Heart left ventricle (tissue), 16 donors: ENCODE results near the gene HBZ. TPM values are rescaled to one million over a fixed set of nuclear protein-coding genes. Genes with fewer than 3 reads are reported as not detected.
"Not testable (repeated sequence)": the region's sequence is repeated elsewhere in the genome, so short reads cannot be mapped to it uniquely, and the experiment has no call there.

Source experiments
- ATAC-seq, 4 donors: fragments of 200-7000 bp; cut with Tn5 transposase; one replicate each; pipeline ENCODE4 v1.9.1; 2020 to 2022; ENCODE audit warnings: moderate library complexity in 4 of 4, mild to moderate bottlenecking in 3 of 4, moderate number of reproducible peaks in 1 of 4
- DNase-seq, 5 donors: peaks; one replicate each; pipeline ENCODE4 v3.0.0-alpha.2; 2020
- H3K27ac ChIP-seq, 12 donors: fragments of 200-600 bp; sonication (generic) in 4 of 12; one replicate each; pipeline versions ENCODE4 v1.5.0 to v1.8.0; 2016 to 2022; ENCODE audit warnings: mild to moderate bottlenecking in 2 of 12
- H3K27me3 ChIP-seq, 9 donors: fragments of 200-600 bp; sonication (generic) in 2 of 9; one replicate each; pipeline versions ENCODE4 v1.5.1 to v1.8.0; 2016 to 2022; ENCODE audit warnings: mild to moderate bottlenecking in 3 of 9
- H3K36me3 ChIP-seq, 9 donors: fragments of 200-600 bp; sonication (generic) in 2 of 9; one replicate each; pipeline versions ENCODE4 v1.5.0 to v1.8.0; 2018 to 2022; ENCODE audit warnings: mild to moderate bottlenecking in 2 of 9
- H3K4me1 ChIP-seq, 12 donors: fragments of 200-600 bp; sonication (generic) in 4 of 12; one replicate each; pipeline versions ENCODE4 v1.5.0 to v1.8.0; 2016 to 2022; ENCODE audit warnings: mild to moderate bottlenecking in 3 of 12
- H3K4me3 ChIP-seq, 12 donors: fragments of 200-600 bp; sonication (generic) in 4 of 12; one replicate each; pipeline versions ENCODE4 v1.5.0 to v1.8.0; 2017 to 2022; ENCODE audit warnings: mild to moderate bottlenecking in 9 of 12, moderate library complexity in 4 of 12
- H3K9me3 ChIP-seq, 12 donors: fragments of 200-600 bp; sonication (generic) in 4 of 12; one replicate each; pipeline versions ENCODE4 v1.5.0 to v1.8.0; 2016 to 2022; ENCODE audit warnings: mild to moderate bottlenecking in 1 of 12
- POLR2A ChIP-seq, 2 donors: fragments of 450-650 bp; IDR thresholded peaks; one replicate each; pipeline ENCODE4 v1.6.1; 2017; ENCODE audit warnings: antibody characterized with exemption in 2 of 2, mild to moderate bottlenecking in 2 of 2, moderate library complexity in 2 of 2
- WGBS, 4 donors: extraction: QIAGEN DNeasy Blood & Tissue Kit in 2 of 4; methylation state at CpG; one replicate each; pipeline versions ENCODE4 v1.1.5 to v1.1.7; 2013 to 2018; 5-methylcytosine and 5-hydroxymethylcytosine counted together
- intact Hi-C, 10 donors: fragments of 100-400 bp; cut with DNase I; formaldehyde crosslinking; loops; one replicate each; pipeline versions ENCODE4 v1.11.1 to v1.14.2; 2022
- polyA plus RNA-seq, 2 donors: library from polyadenylated mRNA; stranded (reverse); fragments of 200-250 nt; gene quantifications; one replicate each; pipeline ENCODE4 v1.2.3, GENCODE V29; 2013
- total RNA-seq, 9 donors: library from RNA; depleted of rRNA in 2 of 9; stranded (reverse); fragments of >200 nt in 2 of 9; fragmentation: NEBNext Ultra II Directional in 3 of 9; extraction: Animal tissue kit (Norgen Biotek cat#: 25700) in 3 of 9; gene quantifications; one replicate each; pipeline versions ENCODE4 v1.1.0 to v1.2.4, GENCODE V29; 2016 to 2023
- TF ChIP-seq, protein P1 (sequence below), 12 donors: fragments of 200-600 bp; sonication (generic) in 4 of 12; IDR thresholded peaks; one replicate each; pipeline versions ENCODE4 v1.5.0 to v1.8.0; 2018 to 2022; ENCODE audit warnings: antibody characterized with exemption in 12 of 12, mild to moderate bottlenecking in 5 of 12
- donor health status: ischemic (EF 13 %, LVEDD 7.1; RV severe dilation, severe dysfunction).
- donor health status: healthy with polysubstance abuse.
- donor health status: DM: no; HTN: yes; CAD: no.
- donor health status: DM: no; HTN: no; CAD: no.
- donor health status: ischemic (EF 25% LVEDD 6.9; RV normal size, moderate dysfunction).
- donor health status: ischemic (EF 25% LVEDD 5.7; RV mildly dilated, moderate dysfunction).
- donor health status: healthy.
- donor health status: DM: yes; HTN: yes; CAD: no.
- donor health status: ischemic (EF 35%, LVEDD 5.7; RV mildly dilated, moderate dysfunction).
- donor health status: nonischemic (EF 11% LVEDD 7.7; RV severe dilation, severe dysfunction).
- donor health status: DM: yes; HTN: yes; CAD: no.
- donor health status: PGD.
- donor health status: ischemic (EF 29% LVEDD 5.4; RV normal size, mild dysfunction).
- donor health status: nonischemic (EF 23%, LVEDD 6.1; RV moderate dilation, normal function).

Gene HBZ
- total and polyA plus RNA-seq, 11 donors, result not detected

DNA sequence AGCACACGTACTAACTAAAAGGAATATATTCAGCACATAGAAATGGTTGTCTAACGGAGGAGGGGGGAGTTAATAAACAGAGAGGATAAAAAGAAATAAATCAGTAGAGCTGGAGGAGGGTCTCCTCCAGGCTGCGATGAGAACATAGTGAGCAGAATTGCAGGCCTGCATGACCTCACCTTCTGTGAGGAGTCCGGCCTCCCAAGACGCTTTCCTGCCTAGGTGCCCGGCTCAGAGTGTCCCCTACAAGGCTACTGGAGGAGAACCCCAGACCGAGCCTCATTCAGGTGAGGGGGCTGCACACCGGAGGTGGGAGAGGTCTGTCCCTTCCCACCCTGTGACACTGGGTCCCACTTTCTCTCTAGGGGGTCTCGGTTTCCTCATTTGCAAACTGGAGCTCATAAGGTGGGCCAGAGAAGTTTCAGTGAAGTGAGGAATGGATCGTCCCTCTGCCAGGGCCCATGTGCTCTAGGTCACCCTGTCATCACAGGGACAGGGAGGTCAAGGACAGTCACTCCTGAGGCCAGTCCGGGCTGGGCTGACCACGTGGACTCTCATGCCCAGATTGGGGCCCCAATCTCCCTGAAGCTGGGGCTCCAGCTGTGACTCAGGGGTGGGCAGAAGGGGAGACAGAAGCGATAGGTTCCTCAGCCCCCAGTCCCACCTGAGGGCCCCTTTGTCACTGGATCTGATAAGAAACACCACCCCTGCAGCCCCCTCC, 10.0 kb downstream of the HBZ start:
- H3K4me1 ChIP-seq, result peaks cover 0 to 22% (median 14%) of the 10 kb centered on the region in 12 donors
- no peak for ATAC-seq
- H3K27ac ChIP-seq, result no peak overlapping the region
- TF ChIP-seq, protein P1, sequence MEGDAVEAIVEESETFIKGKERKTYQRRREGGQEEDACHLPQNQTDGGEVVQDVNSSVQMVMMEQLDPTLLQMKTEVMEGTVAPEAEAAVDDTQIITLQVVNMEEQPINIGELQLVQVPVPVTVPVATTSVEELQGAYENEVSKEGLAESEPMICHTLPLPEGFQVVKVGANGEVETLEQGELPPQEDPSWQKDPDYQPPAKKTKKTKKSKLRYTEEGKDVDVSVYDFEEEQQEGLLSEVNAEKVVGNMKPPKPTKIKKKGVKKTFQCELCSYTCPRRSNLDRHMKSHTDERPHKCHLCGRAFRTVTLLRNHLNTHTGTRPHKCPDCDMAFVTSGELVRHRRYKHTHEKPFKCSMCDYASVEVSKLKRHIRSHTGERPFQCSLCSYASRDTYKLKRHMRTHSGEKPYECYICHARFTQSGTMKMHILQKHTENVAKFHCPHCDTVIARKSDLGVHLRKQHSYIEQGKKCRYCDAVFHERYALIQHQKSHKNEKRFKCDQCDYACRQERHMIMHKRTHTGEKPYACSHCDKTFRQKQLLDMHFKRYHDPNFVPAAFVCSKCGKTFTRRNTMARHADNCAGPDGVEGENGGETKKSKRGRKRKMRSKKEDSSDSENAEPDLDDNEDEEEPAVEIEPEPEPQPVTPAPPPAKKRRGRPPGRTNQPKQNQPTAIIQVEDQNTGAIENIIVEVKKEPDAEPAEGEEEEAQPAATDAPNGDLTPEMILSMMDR (IDR thresholded peaks at IDR 0.05), result no peak
- no peak for TF ChIP-seq POLR2A (IDR thresholded peaks at IDR 0.05)
- no peaks in the 10 kb centered on the region for H3K9me3 ChIP-seq
- no peak for DNase-seq
- no peak overlapping the region for H3K4me3 ChIP-seq
- H3K36me3 ChIP-seq, result no peaks in the 10 kb centered on the region
- intact Hi-C loops, result loop anchor here in 1 of 10 donors (1.0 kb wide), 1 partner anchor 9 kb away; no protein-coding TSS in a partner anchor
- H3K27me3 ChIP-seq, result peaks cover 22 to 40% (median 30%) of the 10 kb centered on the region in 9 donors
- WGBS, 4 donors, result 78 to 89% (median 82%) methylated on average over 10 to 13 of the region's 13 CpGs

DNA sequence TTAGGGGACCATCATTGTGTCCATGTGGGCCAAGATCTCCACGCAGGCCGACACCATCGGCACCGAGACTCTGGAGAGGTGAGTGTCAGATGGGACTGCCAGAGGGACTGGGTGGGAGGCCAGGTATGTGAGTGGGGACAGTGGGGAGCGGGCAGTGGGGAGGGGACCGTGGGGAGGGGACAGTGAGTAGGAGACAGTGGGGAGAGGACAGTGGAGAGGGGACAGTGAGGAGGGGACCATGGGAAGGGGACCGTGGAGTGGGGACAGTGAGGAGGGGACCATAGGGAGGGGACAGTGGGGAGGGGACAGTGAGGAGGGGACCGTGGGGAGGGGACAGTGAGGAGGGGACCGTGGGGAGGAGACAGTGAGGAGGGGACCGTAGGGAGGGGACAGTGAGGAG, 10.7 kb downstream of the HBZ start:
- H3K4me1 ChIP-seq, result peaks cover 0 to 22% (median 14%) of the 10 kb centered on the region in 12 donors
- ATAC-seq, DNase-seq, H3K36me3 ChIP-seq, H3K27ac ChIP-seq, H3K4me3 ChIP-seq, H3K9me3 ChIP-seq, intact Hi-C loops: not testable (repeated sequence)
- peaks cover 29 to 42% (median 32%) of the 10 kb centered on the region in 9 donors for H3K27me3 ChIP-seq
- 82 to 89% (median 88%) methylated on average over 8 to 10 of the region's 10 CpGs for WGBS, 4 donors

GRCh38 chr16:163696-164095, 11.3 kb downstream of the HBZ start:
- DNase-seq, intact Hi-C loops: not testable (repeated sequence)
- H3K27me3 ChIP-seq, result peaks cover 32 to 47% (median 38%) of the 10 kb centered on the region in 9 donors

GRCh38 chr16:164134-164823, 11.8 kb downstream of the HBZ start:
- H3K4me3 ChIP-seq, H3K27ac ChIP-seq, H3K9me3 ChIP-seq, intact Hi-C loops, H3K36me3 ChIP-seq: not testable (repeated sequence)
- WGBS, 4 donors, result 0 to 1% methylated on average over 6 to 30 of the region's 80 CpGs; no CpG with 5 or more reads in 2 of the 4 donors
- DNase-seq, result peak in 1 of 5 donors; percentile 10
- Histone ChIP-seq H3K4me1 (peaks cover 0 to 22% (median 14%) of the 10 kb centered on the region in 12 donors), H3K27me3 (peaks cover 34 to 53% (median 44%) of the 10 kb centered on the region in 9 donors)
- ATAC-seq, result peak in 1 of 4 donors; percentile 32

More at GRCh38 chr16:163696-164095, 11.3 kb downstream of the HBZ start:
- not testable (repeated sequence) for H3K27ac ChIP-seq, H3K36me3 ChIP-seq, H3K9me3 ChIP-seq, H3K4me3 ChIP-seq
- WGBS, 4 donors, result 19 to 56% (median 32%) methylated on average over 2 of the region's 3 CpGs
- H3K4me1 ChIP-seq, result peaks cover 0 to 22% (median 14%) of the 10 kb centered on the region in 12 donors
- ATAC-seq, result peak in 1 of 4 donors; percentile 19

DNA sequence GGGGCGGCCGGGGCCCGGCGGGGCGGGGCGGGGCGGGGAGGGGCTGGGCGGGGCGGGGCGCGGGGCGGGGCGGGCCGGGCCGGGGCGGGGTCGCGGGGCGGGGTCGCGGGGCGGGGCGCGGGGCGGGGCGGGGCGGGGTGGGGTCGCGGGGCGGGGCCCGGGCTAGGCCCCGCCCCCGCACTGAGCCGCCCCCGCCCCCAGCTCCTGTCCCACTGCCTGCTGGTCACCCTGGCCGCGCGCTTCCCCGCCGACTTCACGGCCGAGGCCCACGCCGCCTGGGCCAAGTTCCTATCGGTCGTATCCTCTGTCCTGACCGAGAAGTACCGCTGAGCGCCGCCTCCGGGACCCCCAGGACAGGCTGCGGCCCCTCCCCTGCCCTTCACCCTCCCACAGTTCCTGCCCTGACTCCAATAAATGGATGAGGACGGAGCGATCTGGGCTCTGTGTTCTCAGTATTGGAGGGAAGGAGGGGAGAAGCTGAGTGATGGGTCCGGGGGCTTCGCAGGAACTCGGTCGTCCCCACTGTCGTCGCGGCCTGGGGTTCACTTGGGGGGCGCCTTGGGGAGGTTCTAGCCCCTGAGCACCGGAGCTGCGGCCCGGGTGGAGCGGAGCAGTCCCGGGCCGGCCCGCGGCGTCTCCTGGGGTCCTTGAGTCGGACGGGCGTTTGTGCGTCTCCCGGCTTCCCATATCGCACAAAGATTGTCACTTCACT, 12.5 kb downstream of the HBZ start:
- ATAC-seq, result peak in 1 of 4 donors; percentile 58
- DNase-seq, result no peak
- intact Hi-C loops, result no loop called here
- peaks cover 34 to 56% (median 44%) of the 10 kb centered on the region in 9 donors for H3K27me3 ChIP-seq
- TF ChIP-seq, protein P1 (IDR thresholded peaks at IDR 0.05), result no peak
- no peak for TF ChIP-seq POLR2A (IDR thresholded peaks at IDR 0.05)
- peaks cover 0 to 22% (median 14%) of the 10 kb centered on the region in 12 donors for H3K4me1 ChIP-seq
- peak overlapping the region in 10 of 12 donors; percentile 0 to 29 (median 18) for H3K4me3 ChIP-seq
- H3K9me3 ChIP-seq, result no peaks in the 10 kb centered on the region
- WGBS, 4 donors, result 1 to 2% (median 1%) methylated on average over 13 to 58 of the region's 77 CpGs
- H3K36me3 ChIP-seq, result no peaks in the 10 kb centered on the region
- H3K27ac ChIP-seq, result no peak overlapping the region
